Caco-2 (cell line): ENCODE data around the gene LCNL1. TPM values are rescaled to one million over a fixed set of nuclear protein-coding genes. Genes with fewer than 3 reads are reported as not detected.

Experiments
- BruUV-seq: library from RNA; stranded (reverse); fragments of 400-500 nt; replicated peaks from 2 replicates; lab custom pipeline; 2021; lab: Mats Ljungman, UMichigan
- CTCF ChIA-PET: fragments of 300-600 bp; sonication (Branson Sonifier 250); formaldehyde crosslinking; loops from one replicate; lab custom pipeline; 2022; ENCODE audit warnings: antibody characterized with exemption; lab: Charles Lee
- POLR2A ChIA-PET: fragments of 300-600 bp; sonication (Branson Sonifier 250); formaldehyde crosslinking; loops from one replicate; lab custom pipeline; 2022; ENCODE audit warnings: antibody characterized with exemption; lab: Charles Lee
- DNase-seq, 2 experiments: peaks; one replicate each; pipeline versions ENCODE4 v3.0.0 to v3.0.0-alpha.2; 2020 to 2022
- H3K27me3 ChIP-seq: replicated peaks from 2 replicates; pipeline ENCODE4 v1.6.0; 2011; ENCODE audit warnings: low read length; ENCODE audit not compliant: control insufficient read depth, insufficient read depth
- H3K36me3 ChIP-seq: 2 replicates; pipeline ENCODE4 v1.5.1; 2011; ENCODE audit warnings: low read length; ENCODE audit not compliant: control insufficient read depth, insufficient read depth
- H3K4me1 ChIP-seq: fragments of 250-450 bp; sonication (Bioruptor Pico); 2 replicates; pipeline ENCODE4 v1.5.1; 2020; ENCODE audit warnings: mild to moderate bottlenecking
- H3K4me3 ChIP-seq: 2 replicates; pipeline ENCODE4 v1.5.1; 2011; ENCODE audit warnings: low read depth, mild to moderate bottlenecking, control low read depth, low read length
- H3K9me3 ChIP-seq: fragments of 250-450 bp; sonication (Bioruptor Pico); 2 replicates; pipeline ENCODE4 v1.5.1; 2020; ENCODE audit warnings: mild to moderate bottlenecking, moderate library complexity
- H3K27ac Mint-ChIP-seq: one replicate; pipeline ENCODE4 v1.8.0; 2022; ENCODE audit warnings: mixed read lengths; ENCODE audit not compliant: unreplicated experiment
- H3K27me3 Mint-ChIP-seq: one replicate; pipeline ENCODE4 v1.8.0; 2022; ENCODE audit warnings: mixed read lengths; ENCODE audit not compliant: insufficient read depth, unreplicated experiment
- H3K36me3 Mint-ChIP-seq: one replicate; pipeline ENCODE4 v1.8.0; 2022; ENCODE audit warnings: mild to moderate bottlenecking, mixed read lengths; ENCODE audit not compliant: insufficient read depth, unreplicated experiment
- H3K4me1 Mint-ChIP-seq: one replicate; pipeline ENCODE4 v1.8.0; 2022; ENCODE audit warnings: low read depth, mixed read lengths; ENCODE audit not compliant: unreplicated experiment
- H3K4me3 Mint-ChIP-seq: one replicate; pipeline ENCODE4 v1.8.0; 2022; ENCODE audit warnings: mild to moderate bottlenecking, moderate library complexity, mixed read lengths; ENCODE audit not compliant: unreplicated experiment
- H3K9me3 Mint-ChIP-seq: one replicate; pipeline ENCODE4 v1.8.0; 2022; ENCODE audit warnings: mixed read lengths; ENCODE audit not compliant: unreplicated experiment
- intact Hi-C: fragments of 100-400 bp; cut with micrococcal nuclease; formaldehyde crosslinking; loops from one replicate; pipeline ENCODE4 v1.10.0; 2022; ENCODE audit not compliant: unreplicated experiment
- total RNA-seq: library from RNA; stranded (reverse); gene quantifications from 2 replicates; pipeline ENCODE4 v1.2.3, GENCODE V29; 2022
- TF ChIP-seq, protein P1 (sequence below), 2 experiments: fragments of 200-600 bp in 1 of 2; IDR thresholded peaks; 1 replicate in 1 of 2; 2 replicates in 1 of 2; pipeline versions ENCODE4 v1.5.1 to v1.8.0; 2011 to 2022; ENCODE audit warnings: antibody characterized with exemption in 1 of 2, control low read depth in 1 of 2, inconsistent platforms in 1 of 2, low read depth in 1 of 2, low read length in 1 of 2, mild to moderate bottlenecking in 1 of 2, moderate library complexity in 1 of 2; ENCODE audit not compliant: insufficient read depth in 1 of 2, severe bottlenecking in 1 of 2, unreplicated experiment in 1 of 2

Gene LCNL1
- total RNA-seq, 1 experiment from 2014 or later, result not detected

DNA sequence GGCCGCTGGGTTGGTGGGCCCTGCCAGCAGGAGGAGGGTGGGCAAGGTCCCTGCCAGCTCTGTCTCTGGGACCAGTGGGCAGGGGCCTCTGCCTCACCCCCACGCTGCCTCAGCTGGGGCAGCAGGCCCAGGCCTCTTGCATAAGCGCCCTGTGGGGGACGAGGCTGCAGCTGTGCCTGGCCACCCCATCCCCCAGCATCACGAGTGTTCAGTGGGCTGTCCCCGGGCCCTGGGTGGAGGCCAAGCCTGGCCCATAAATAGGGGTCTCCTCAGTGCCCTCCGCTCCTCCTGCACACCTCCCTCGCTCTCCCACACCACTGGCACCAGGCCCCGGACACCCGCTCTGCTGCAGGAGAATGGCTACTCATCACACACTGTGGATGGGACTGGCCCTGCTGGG lies 5.6 kb upstream of the LCNL1 start, which contains the start of gene PTGDS:
TSS of gene PTGDS (plus strand) at position 282 of the 400 bp plus-strand sequence. CDS start at position 357, 75 bp downstream.
- no peaks in the 10 kb centered on the region for H3K9me3 Mint-ChIP-seq
- H3K9me3 ChIP-seq, result no peaks in the 10 kb centered on the region
- H3K36me3 ChIP-seq, result no peaks in the 10 kb centered on the region
- H3K4me1 Mint-ChIP-seq, result no peaks in the 10 kb centered on the region
- no peak within 1 kb of the TSS for H3K27ac Mint-ChIP-seq
- H3K36me3 Mint-ChIP-seq, result no peaks in the 10 kb centered on the region
- no peak within 1 kb of the TSS for H3K4me3 ChIP-seq
- no peaks in the 10 kb centered on the region for H3K27me3 Mint-ChIP-seq
- ChIA-PET CTCF (interaction anchor here (1.0 kb wide), 1 partner anchor 58 kb away, joined by 3 read pairs; no protein-coding TSS in a partner anchor), POLR2A (no interaction called here)
- H3K4me3 Mint-ChIP-seq, result no peak within 1 kb of the TSS
- no peak for DNase-seq
- no TSS peak for BruUV-seq
- intact Hi-C loops, result no loop called here
- H3K27me3 ChIP-seq, result no peaks in the 10 kb centered on the region
- H3K4me1 ChIP-seq, result no peaks in the 10 kb centered on the region
- TF ChIP-seq, protein P1, sequence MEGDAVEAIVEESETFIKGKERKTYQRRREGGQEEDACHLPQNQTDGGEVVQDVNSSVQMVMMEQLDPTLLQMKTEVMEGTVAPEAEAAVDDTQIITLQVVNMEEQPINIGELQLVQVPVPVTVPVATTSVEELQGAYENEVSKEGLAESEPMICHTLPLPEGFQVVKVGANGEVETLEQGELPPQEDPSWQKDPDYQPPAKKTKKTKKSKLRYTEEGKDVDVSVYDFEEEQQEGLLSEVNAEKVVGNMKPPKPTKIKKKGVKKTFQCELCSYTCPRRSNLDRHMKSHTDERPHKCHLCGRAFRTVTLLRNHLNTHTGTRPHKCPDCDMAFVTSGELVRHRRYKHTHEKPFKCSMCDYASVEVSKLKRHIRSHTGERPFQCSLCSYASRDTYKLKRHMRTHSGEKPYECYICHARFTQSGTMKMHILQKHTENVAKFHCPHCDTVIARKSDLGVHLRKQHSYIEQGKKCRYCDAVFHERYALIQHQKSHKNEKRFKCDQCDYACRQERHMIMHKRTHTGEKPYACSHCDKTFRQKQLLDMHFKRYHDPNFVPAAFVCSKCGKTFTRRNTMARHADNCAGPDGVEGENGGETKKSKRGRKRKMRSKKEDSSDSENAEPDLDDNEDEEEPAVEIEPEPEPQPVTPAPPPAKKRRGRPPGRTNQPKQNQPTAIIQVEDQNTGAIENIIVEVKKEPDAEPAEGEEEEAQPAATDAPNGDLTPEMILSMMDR (IDR thresholded peaks at IDR 0.05; ENCODE audit: insufficient read depth in 1 of 2, low read depth in 1 of 2, low read length in 1 of 2, severe bottlenecking in 1 of 2, unreplicated experiment in 1 of 2), result no peak

DNA sequence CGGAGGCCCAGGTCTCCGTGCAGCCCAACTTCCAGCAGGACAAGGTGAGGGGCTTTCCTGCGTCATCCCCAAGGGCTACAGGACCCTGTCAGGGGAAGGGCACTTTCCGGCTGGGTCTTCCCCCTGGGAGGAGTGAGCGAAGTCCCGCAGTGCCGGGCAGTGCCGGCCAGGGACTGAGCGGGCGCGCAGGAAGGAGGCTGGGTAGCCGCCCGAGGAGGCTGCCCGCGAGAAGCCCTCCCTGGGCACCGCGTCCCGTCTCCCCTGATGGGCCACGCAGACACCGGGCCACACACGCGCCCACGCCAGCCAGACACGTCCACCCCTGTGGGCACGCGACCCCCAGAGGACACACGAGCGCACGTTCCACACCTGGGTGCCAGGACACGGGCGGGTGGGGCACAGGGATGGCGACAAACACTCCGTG lies 5.1 kb upstream of the LCNL1 start:
- TF ChIP-seq, protein P1 (IDR thresholded peaks at IDR 0.05; ENCODE audit: insufficient read depth in 1 of 2, low read depth in 1 of 2, low read length in 1 of 2, severe bottlenecking in 1 of 2, unreplicated experiment in 1 of 2), result no peak
- Mint-ChIP-seq H3K27ac (no peak overlapping the region), H3K27me3 (no peaks in the 10 kb centered on the region), H3K4me1 (no peaks in the 10 kb centered on the region), H3K4me3 (no peak overlapping the region), H3K9me3 (no peaks in the 10 kb centered on the region), H3K36me3 (no peaks in the 10 kb centered on the region)
- POLR2A ChIA-PET, result no interaction called here
- BruUV-seq, result no TSS peak
- CTCF ChIA-PET, result interaction anchor here (0.6 kb wide), 1 partner anchor 18 kb away, joined by 7 read pairs; no protein-coding TSS in a partner anchor
- Histone ChIP-seq H3K36me3 (no peaks in the 10 kb centered on the region), H3K27me3 (no peaks in the 10 kb centered on the region), H3K4me1 (no peaks in the 10 kb centered on the region), H3K4me3 (no peak overlapping the region), H3K9me3 (no peaks in the 10 kb centered on the region)
- no peak for DNase-seq
- intact Hi-C loops, result no loop called here

DNA sequence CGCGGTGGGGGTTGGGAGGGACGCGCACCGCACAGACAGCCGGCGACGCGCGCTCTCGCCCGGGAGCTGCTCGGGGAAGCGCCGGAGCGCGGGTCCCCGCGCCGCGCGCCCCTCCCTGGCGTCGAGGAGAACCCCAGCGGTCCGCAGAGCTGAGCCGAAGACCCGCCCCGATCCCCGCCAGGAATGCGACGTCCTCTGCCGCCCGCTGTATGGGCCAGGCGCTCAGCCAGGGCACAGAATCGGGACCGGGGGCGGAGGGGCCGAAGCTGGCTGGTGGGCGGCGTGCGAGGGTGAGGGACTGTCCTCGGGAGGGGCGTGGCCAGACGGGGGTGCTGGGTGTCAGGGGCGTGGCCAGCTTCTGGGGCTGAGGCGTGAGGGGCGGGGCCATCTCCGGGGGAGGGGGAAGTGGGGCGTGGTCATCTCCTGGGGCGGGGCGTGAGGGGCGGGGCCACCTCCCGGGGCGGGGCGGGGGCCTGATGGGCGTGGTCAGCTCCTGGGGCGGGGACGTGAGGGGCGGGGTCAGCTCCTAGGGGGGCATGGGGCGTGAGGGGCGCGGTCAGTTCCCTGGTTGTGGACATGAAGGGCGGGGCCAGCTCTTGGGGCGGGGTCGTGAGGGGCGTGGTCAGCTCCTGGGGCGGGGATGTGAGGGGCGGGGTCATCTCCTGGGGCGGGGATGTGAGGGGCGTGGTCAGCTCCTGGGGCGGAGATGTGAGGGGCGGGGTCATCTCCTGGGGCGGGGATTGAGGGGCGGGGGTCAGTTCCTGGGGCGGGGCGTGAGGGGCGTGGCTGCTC lies 4.5 kb upstream of the LCNL1 start:
- POLR2A ChIA-PET, result no interaction called here
- Mint-ChIP-seq H3K36me3 (no peaks in the 10 kb centered on the region), H3K27ac (no peak overlapping the region), H3K9me3 (no peaks in the 10 kb centered on the region), H3K27me3 (no peaks in the 10 kb centered on the region), H3K4me3 (no peak overlapping the region), H3K4me1 (no peaks in the 10 kb centered on the region)
- BruUV-seq, result no TSS peak
- H3K9me3 ChIP-seq, result no peaks in the 10 kb centered on the region
- H3K4me3 ChIP-seq, result no peak overlapping the region
- intact Hi-C loops, result no loop called here
- DNase-seq, result peak in 1 of 2 experiments; percentile 39
- no peaks in the 10 kb centered on the region for H3K4me1 ChIP-seq
- CTCF ChIA-PET, result interaction anchor here (0.6 kb wide), 1 partner anchor 18 kb away, joined by 7 read pairs; no protein-coding TSS in a partner anchor
- TF ChIP-seq, protein P1 (IDR thresholded peaks at IDR 0.05; ENCODE audit: insufficient read depth in 1 of 2, low read depth in 1 of 2, low read length in 1 of 2, severe bottlenecking in 1 of 2, unreplicated experiment in 1 of 2), result no peak
- H3K27me3 ChIP-seq, result no peaks in the 10 kb centered on the region
- no peaks in the 10 kb centered on the region for H3K36me3 ChIP-seq
